ENCODE measurements around the gene KPNA3.

- no peak for TF ChIP-seq ARNTL (CRISPR knock-in tag; IDR thresholded peaks at IDR 0.05; ENCODE audit: borderline replicate concordance, low read depth)
- TF ChIP-seq CSRNP3 (CRISPR knock-in tag; IDR thresholded peaks at IDR 0.05) = no peak
- no peak for TF ChIP-seq ZNF70 (CRISPR knock-in tag; IDR thresholded peaks at IDR 0.05)
- no peak for TF ChIP-seq ZFP30 (CRISPR knock-in tag; IDR thresholded peaks at IDR 0.05)
- no peak for TF ChIP-seq TSHZ2 (CRISPR knock-in tag; IDR thresholded peaks at IDR 0.05)
- no peak for TF ChIP-seq RARB (CRISPR knock-in tag; IDR thresholded peaks at IDR 0.05)
- TF ChIP-seq PATZ1 (CRISPR knock-in tag; IDR thresholded peaks at IDR 0.05; ENCODE audit: borderline replicate concordance) = no peak
- no peak for TF ChIP-seq CSDC2 (CRISPR knock-in tag; IDR thresholded peaks at IDR 0.05)
- no peak for TF ChIP-seq CREB5 (CRISPR knock-in tag; IDR thresholded peaks at IDR 0.05; ENCODE audit: low read depth)
- TF ChIP-seq ISL1 (CRISPR knock-in tag; IDR thresholded peaks at IDR 0.05) = no peak
- TF ChIP-seq PPARA (CRISPR knock-in tag; IDR thresholded peaks at IDR 0.05; ENCODE audit: borderline replicate concordance) = no peak
Observed at GRCh38 chr13:49779721-49780120, 12.8 kb downstream of the KPNA3 start.

Measured in SK-N-SH treated with all-trans-retinoic acid at 6 μM for 48 hours (cell line).